Caco-2 (cell line): ENCODE measurements around the gene PLPP4. TPM values are rescaled to one million over a fixed set of nuclear protein-coding genes. Genes with fewer than 3 reads are reported as not detected.

ENCODE experiments used
- BruUV-seq: library from RNA; stranded (reverse); fragments of 400-500 nt; replicated peaks from 2 replicates; lab custom pipeline; 2021; lab: Mats Ljungman, UMichigan
- CTCF ChIA-PET: fragments of 300-600 bp; sonication (Branson Sonifier 250); formaldehyde crosslinking; loops from one replicate; lab custom pipeline; 2022; ENCODE audit warnings: antibody characterized with exemption; lab: Charles Lee
- POLR2A ChIA-PET: fragments of 300-600 bp; sonication (Branson Sonifier 250); formaldehyde crosslinking; loops from one replicate; lab custom pipeline; 2022; ENCODE audit warnings: antibody characterized with exemption; lab: Charles Lee
- DNase-seq, 2 experiments: peaks; one replicate each; pipeline versions ENCODE4 v3.0.0 to v3.0.0-alpha.2; 2020 to 2022
- H3K27me3 ChIP-seq: replicated peaks from 2 replicates; pipeline ENCODE4 v1.6.0; 2011; ENCODE audit warnings: low read length; ENCODE audit not compliant: control insufficient read depth, insufficient read depth
- H3K36me3 ChIP-seq: 2 replicates; pipeline ENCODE4 v1.5.1; 2011; ENCODE audit warnings: low read length; ENCODE audit not compliant: control insufficient read depth, insufficient read depth
- H3K4me1 ChIP-seq: fragments of 250-450 bp; sonication (Bioruptor Pico); 2 replicates; pipeline ENCODE4 v1.5.1; 2020; ENCODE audit warnings: mild to moderate bottlenecking
- H3K4me3 ChIP-seq: 2 replicates; pipeline ENCODE4 v1.5.1; 2011; ENCODE audit warnings: low read depth, mild to moderate bottlenecking, control low read depth, low read length
- H3K9me3 ChIP-seq: fragments of 250-450 bp; sonication (Bioruptor Pico); 2 replicates; pipeline ENCODE4 v1.5.1; 2020; ENCODE audit warnings: mild to moderate bottlenecking, moderate library complexity
- H3K27ac Mint-ChIP-seq: one replicate; pipeline ENCODE4 v1.8.0; 2022; ENCODE audit warnings: mixed read lengths; ENCODE audit not compliant: unreplicated experiment
- H3K27me3 Mint-ChIP-seq: one replicate; pipeline ENCODE4 v1.8.0; 2022; ENCODE audit warnings: mixed read lengths; ENCODE audit not compliant: insufficient read depth, unreplicated experiment
- H3K36me3 Mint-ChIP-seq: one replicate; pipeline ENCODE4 v1.8.0; 2022; ENCODE audit warnings: mild to moderate bottlenecking, mixed read lengths; ENCODE audit not compliant: insufficient read depth, unreplicated experiment
- H3K4me1 Mint-ChIP-seq: one replicate; pipeline ENCODE4 v1.8.0; 2022; ENCODE audit warnings: low read depth, mixed read lengths; ENCODE audit not compliant: unreplicated experiment
- H3K4me3 Mint-ChIP-seq: one replicate; pipeline ENCODE4 v1.8.0; 2022; ENCODE audit warnings: mild to moderate bottlenecking, moderate library complexity, mixed read lengths; ENCODE audit not compliant: unreplicated experiment
- H3K9me3 Mint-ChIP-seq: one replicate; pipeline ENCODE4 v1.8.0; 2022; ENCODE audit warnings: mixed read lengths; ENCODE audit not compliant: unreplicated experiment
- intact Hi-C: fragments of 100-400 bp; cut with micrococcal nuclease; formaldehyde crosslinking; loops from one replicate; pipeline ENCODE4 v1.10.0; 2022; ENCODE audit not compliant: unreplicated experiment
- total RNA-seq: library from RNA; stranded (reverse); gene quantifications from 2 replicates; pipeline ENCODE4 v1.2.3, GENCODE V29; 2022
- TF ChIP-seq, protein P1 (sequence below), 2 experiments: fragments of 200-600 bp in 1 of 2; IDR thresholded peaks; 1 replicate in 1 of 2; 2 replicates in 1 of 2; pipeline versions ENCODE4 v1.5.1 to v1.8.0; 2011 to 2022; ENCODE audit warnings: antibody characterized with exemption in 1 of 2, control low read depth in 1 of 2, inconsistent platforms in 1 of 2, low read depth in 1 of 2, low read length in 1 of 2, mild to moderate bottlenecking in 1 of 2, moderate library complexity in 1 of 2; ENCODE audit not compliant: insufficient read depth in 1 of 2, severe bottlenecking in 1 of 2, unreplicated experiment in 1 of 2

The PLPP4 gene
- total RNA-seq, 1 experiment from 2014 or later = 0.61 TPM

- ChIA-PET POLR2A (no interaction called here), CTCF (no interaction called here)
- no peak for DNase-seq
- H3K4me1 ChIP-seq = no peaks in the 10 kb centered on the region
- TF ChIP-seq, protein P1, sequence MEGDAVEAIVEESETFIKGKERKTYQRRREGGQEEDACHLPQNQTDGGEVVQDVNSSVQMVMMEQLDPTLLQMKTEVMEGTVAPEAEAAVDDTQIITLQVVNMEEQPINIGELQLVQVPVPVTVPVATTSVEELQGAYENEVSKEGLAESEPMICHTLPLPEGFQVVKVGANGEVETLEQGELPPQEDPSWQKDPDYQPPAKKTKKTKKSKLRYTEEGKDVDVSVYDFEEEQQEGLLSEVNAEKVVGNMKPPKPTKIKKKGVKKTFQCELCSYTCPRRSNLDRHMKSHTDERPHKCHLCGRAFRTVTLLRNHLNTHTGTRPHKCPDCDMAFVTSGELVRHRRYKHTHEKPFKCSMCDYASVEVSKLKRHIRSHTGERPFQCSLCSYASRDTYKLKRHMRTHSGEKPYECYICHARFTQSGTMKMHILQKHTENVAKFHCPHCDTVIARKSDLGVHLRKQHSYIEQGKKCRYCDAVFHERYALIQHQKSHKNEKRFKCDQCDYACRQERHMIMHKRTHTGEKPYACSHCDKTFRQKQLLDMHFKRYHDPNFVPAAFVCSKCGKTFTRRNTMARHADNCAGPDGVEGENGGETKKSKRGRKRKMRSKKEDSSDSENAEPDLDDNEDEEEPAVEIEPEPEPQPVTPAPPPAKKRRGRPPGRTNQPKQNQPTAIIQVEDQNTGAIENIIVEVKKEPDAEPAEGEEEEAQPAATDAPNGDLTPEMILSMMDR (IDR thresholded peaks at IDR 0.05; ENCODE audit: insufficient read depth in 1 of 2, low read depth in 1 of 2, low read length in 1 of 2, severe bottlenecking in 1 of 2, unreplicated experiment in 1 of 2) = no peak
- Mint-ChIP-seq H3K27ac (no peak overlapping the region), H3K4me1 (no peaks in the 10 kb centered on the region), H3K4me3 (no peak overlapping the region), H3K27me3 (peaks cover 18% of the 10 kb centered on the region), H3K9me3 (no peaks in the 10 kb centered on the region), H3K36me3 (no peaks in the 10 kb centered on the region)
- H3K36me3 ChIP-seq = no peaks in the 10 kb centered on the region
- H3K4me3 ChIP-seq = no peak overlapping the region
- no TSS peak for BruUV-seq
- no peaks in the 10 kb centered on the region for H3K9me3 ChIP-seq
- intact Hi-C loops = no loop called here
- H3K27me3 ChIP-seq = no peaks in the 10 kb centered on the region
These were observed 130.0 kb downstream of the PLPP4 start for GRCh38 chr10:120587061-120587460.

GRCh38 chr10:120588311-120588710, 131.3 kb downstream of the PLPP4 start:
- Mint-ChIP-seq H3K27me3 (peaks cover 22% of the 10 kb centered on the region), H3K27ac (no peak overlapping the region), H3K4me3 (no peak overlapping the region), H3K36me3 (no peaks in the 10 kb centered on the region), H3K9me3 (no peaks in the 10 kb centered on the region), H3K4me1 (no peaks in the 10 kb centered on the region)
- POLR2A ChIA-PET = no interaction called here
- Histone ChIP-seq H3K36me3 (no peaks in the 10 kb centered on the region), H3K4me3 (no peak overlapping the region), H3K4me1 (no peaks in the 10 kb centered on the region), H3K27me3 (no peaks in the 10 kb centered on the region), H3K9me3 (no peaks in the 10 kb centered on the region)
- no peak for DNase-seq
- no TSS peak for BruUV-seq
- CTCF ChIA-PET = no interaction called here
- TF ChIP-seq, protein P1 (IDR thresholded peaks at IDR 0.05; ENCODE audit: insufficient read depth in 1 of 2, low read depth in 1 of 2, low read length in 1 of 2, severe bottlenecking in 1 of 2, unreplicated experiment in 1 of 2) = no peak
- intact Hi-C loops = no loop called here

GRCh38 chr10:120593693-120594092, 136.7 kb downstream of the PLPP4 start:
- CTCF ChIA-PET = no interaction called here
- BruUV-seq = no TSS peak
- H3K27ac Mint-ChIP-seq = no peak overlapping the region
- H3K36me3 Mint-ChIP-seq = no peaks in the 10 kb centered on the region
- H3K9me3 Mint-ChIP-seq = no peaks in the 10 kb centered on the region
- Histone ChIP-seq H3K36me3 (no peaks in the 10 kb centered on the region), H3K27me3 (no peaks in the 10 kb centered on the region), H3K4me1 (no peaks in the 10 kb centered on the region), H3K9me3 (no peaks in the 10 kb centered on the region), H3K4me3 (no peak overlapping the region)
- intact Hi-C loops = no loop called here
- peaks cover 23% of the 10 kb centered on the region for H3K27me3 Mint-ChIP-seq
- no peak overlapping the region for H3K4me3 Mint-ChIP-seq
- no peaks in the 10 kb centered on the region for H3K4me1 Mint-ChIP-seq
- TF ChIP-seq, protein P1 (IDR thresholded peaks at IDR 0.05; ENCODE audit: insufficient read depth in 1 of 2, low read depth in 1 of 2, low read length in 1 of 2, severe bottlenecking in 1 of 2, unreplicated experiment in 1 of 2) = no peak
- POLR2A ChIA-PET = no interaction called here
- DNase-seq = no peak
